Mononuclear cell (primary cell): ENCODE data around the gene CAMK2G. TPM values are rescaled to one million over a fixed set of nuclear protein-coding genes. Genes with fewer than 3 reads are reported as not detected.

Experiments used
- H3K27me3 ChIP-seq: 2 replicates; pipeline ENCODE4 v1.6.0; 2011; ENCODE audit warnings: low read length, control low read depth; ENCODE audit not compliant: insufficient read depth
- H3K4me1 ChIP-seq: 2 replicates; pipeline ENCODE4 v1.5.1; 2011; ENCODE audit warnings: mild to moderate bottlenecking, low read length, control low read depth; ENCODE audit not compliant: insufficient read depth
- H3K4me3 ChIP-seq: 2 replicates; pipeline ENCODE4 v1.5.1; 2011; ENCODE audit warnings: mild to moderate bottlenecking, low read length, moderate library complexity
- H3K9me3 ChIP-seq: 2 replicates; pipeline ENCODE4 v1.5.1; 2011; ENCODE audit warnings: low read depth, mild to moderate bottlenecking, control low read depth, low read length
- total RNA-seq: library from RNA; depleted of rRNA; stranded (reverse); fragments of >200 nt; gene quantifications from one replicate; pipeline ENCODE4 v1.2.3, GENCODE V29; 2012

CAMK2G gene
- total RNA-seq, 1 donor, result 25.9 TPM

DNA sequence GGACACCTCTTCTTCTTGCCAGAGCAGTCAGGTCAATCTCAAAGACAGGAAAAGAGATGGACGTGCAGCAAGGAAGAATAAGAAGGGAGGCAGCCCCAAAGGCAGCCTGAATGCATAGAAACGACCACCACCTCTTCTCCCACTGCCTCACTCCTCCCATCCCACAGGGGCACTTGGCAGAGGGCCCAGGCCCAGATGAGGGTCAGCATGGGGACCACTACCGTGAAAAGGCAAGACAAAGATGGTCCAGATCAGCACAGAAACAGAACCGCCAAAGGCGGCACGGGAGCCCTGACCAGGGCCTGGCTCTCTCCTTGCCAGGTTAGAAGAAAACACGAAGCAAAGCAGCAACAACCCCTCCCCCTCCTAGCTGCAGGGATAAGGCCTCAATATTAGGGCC lies 61.0 kb downstream of the CAMK2G start:
- H3K9me3 ChIP-seq, result no peaks in the 10 kb centered on the region
- H3K4me1 ChIP-seq, result peaks cover 62% of the 10 kb centered on the region
- H3K27me3 ChIP-seq, result no peaks in the 10 kb centered on the region
- H3K4me3 ChIP-seq, result no peak overlapping the region

DNA sequence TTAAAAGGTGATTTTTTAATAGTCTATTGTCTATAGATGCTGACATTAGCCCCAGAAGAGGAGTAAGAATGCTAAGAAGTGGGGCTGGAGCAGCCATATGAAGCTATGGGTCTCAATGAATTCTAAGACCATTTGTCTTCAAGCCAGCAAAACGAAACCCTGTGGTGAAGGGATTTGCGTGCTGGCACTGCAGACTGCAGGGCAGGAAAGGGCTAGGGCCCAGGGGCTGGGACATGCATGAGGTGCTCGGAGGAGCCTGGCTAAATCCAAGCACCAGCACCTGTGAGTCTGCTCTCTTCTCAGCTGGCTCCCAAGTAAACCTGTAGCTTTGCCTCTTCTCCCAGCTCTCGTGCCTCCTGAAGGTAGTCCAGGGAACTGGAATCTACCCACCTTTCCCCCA lies 61.7 kb downstream of the CAMK2G start:
- Histone ChIP-seq H3K9me3 (no peaks in the 10 kb centered on the region), H3K4me3 (no peak overlapping the region)

DNA sequence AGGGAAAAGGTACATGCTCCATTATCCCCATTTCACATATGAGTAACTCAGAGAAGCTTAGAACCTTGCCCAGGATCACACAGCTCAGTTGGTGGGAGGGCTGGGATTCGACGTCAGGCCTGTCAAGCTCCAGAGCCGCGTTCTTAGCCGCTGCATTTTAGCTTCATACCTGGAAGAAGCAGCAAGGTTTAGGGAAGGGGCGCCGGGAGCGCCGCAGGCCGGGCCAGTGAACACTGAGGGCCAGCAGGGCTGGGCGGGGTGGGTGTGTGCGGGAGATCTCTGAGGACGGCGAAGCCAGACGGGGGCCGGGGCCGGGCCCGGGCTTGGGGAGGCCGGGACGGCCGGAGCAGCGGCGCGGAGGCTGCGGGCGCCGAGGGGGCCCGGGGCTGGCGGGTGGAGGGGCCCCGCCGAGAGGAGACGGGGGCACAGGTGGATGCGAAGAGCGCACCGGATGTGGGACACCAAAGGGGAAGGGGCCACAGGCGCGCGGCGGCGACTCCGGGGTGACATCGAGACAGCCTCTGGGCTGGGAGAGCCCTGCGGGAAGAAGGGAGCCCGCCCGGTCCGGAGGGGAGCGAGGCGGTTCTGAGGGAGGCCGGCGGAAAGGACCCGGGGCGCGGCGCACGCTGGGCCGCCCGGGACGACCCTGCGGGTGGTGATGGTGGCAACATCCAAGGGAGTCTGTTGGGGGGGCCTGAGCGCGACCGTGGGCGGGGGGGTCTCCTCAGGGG lies 63.5 kb downstream of the CAMK2G start:
- H3K4me3 ChIP-seq, result peak overlapping the region; percentile 82
- no peaks in the 10 kb centered on the region for H3K9me3 ChIP-seq
- H3K4me1 ChIP-seq, result peaks cover 58% of the 10 kb centered on the region
- no peaks in the 10 kb centered on the region for H3K27me3 ChIP-seq

More for the DNA sequence above, 61.7 kb downstream of the CAMK2G start:
- peaks cover 64% of the 10 kb centered on the region for H3K4me1 ChIP-seq
- no peaks in the 10 kb centered on the region for H3K27me3 ChIP-seq

- peak overlapping the region; percentile 82 for H3K4me3 ChIP-seq
- H3K27me3 ChIP-seq, result no peaks in the 10 kb centered on the region
- peaks cover 53% of the 10 kb centered on the region for H3K4me1 ChIP-seq
- H3K9me3 ChIP-seq, result no peaks in the 10 kb centered on the region
Measured at GRCh38 chr10:73810358-73810734, 64.0 kb downstream of the CAMK2G start.

- Histone ChIP-seq H3K9me3 (no peaks in the 10 kb centered on the region), H3K27me3 (no peaks in the 10 kb centered on the region), H3K4me1 (peaks cover 48% of the 10 kb centered on the region), H3K4me3 (no peak overlapping the region)
Measured at GRCh38 chr10:73809061-73809818, 65.1 kb downstream of the CAMK2G start.

DNA sequence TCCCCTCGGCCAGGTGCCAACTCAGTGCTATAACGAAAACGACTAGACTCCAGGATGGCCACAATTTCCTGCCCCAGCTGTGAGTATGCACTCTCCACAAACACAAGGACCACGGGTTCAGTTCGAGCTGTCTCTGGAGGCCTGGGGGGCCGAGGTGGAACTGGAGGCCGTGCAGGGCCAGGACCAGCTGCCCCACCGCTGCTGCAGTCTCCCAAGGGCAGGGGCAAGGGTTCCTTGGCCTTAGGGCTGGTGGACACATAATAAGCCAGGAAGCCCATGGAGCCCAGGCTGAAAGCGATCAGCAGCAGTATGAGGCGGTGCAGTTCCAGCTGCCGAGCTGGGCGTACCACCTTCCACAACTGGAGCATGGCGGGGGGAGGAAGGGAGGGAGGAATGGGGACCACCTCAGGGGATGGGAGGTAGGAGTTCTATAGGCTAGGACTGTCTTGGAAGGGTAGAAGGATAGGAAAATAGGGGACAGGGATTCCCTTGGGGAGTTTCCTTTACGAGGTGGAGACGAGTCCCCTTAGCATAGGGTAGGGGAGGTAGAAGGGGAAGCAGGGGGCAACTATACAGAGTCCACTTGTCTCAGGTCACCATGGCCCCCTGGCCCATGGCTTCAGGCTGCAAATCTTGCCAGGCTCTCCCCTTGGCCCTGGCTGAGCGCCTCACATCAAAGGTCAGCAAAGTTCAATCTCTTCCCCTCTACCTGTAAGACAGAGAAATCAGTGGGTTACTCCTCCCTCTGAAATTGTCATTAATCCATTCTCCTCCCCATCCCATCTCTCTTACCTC lies 66.1 kb downstream of the CAMK2G start:
- H3K4me3 ChIP-seq, result no peak overlapping the region
- H3K27me3 ChIP-seq, result no peaks in the 10 kb centered on the region
- H3K9me3 ChIP-seq, result no peaks in the 10 kb centered on the region
- peaks cover 48% of the 10 kb centered on the region for H3K4me1 ChIP-seq

DNA sequence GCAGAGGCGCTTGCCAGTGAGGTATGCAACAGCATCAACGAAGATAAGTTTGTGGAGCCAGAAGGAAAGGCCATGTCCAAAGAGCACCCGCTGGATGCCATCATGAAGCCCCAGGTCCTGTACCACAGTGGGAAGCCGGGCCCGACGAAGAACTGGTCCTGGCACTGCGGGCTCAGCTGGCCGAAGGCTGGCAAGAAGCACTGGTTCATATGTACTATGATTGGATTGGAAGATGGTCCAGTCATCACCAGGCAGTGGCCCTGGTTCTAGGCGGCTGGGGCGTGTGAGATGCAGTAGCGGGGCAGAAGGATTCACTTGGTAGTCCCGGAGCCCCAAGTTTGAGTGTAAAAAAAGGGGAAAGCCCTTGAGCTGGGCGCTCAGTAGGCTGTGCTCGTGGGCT lies 66.9 kb downstream of the CAMK2G start:
- H3K9me3 ChIP-seq, result no peaks in the 10 kb centered on the region
- H3K4me3 ChIP-seq, result no peak overlapping the region
- H3K4me1 ChIP-seq, result peaks cover 47% of the 10 kb centered on the region
- no peaks in the 10 kb centered on the region for H3K27me3 ChIP-seq

DNA sequence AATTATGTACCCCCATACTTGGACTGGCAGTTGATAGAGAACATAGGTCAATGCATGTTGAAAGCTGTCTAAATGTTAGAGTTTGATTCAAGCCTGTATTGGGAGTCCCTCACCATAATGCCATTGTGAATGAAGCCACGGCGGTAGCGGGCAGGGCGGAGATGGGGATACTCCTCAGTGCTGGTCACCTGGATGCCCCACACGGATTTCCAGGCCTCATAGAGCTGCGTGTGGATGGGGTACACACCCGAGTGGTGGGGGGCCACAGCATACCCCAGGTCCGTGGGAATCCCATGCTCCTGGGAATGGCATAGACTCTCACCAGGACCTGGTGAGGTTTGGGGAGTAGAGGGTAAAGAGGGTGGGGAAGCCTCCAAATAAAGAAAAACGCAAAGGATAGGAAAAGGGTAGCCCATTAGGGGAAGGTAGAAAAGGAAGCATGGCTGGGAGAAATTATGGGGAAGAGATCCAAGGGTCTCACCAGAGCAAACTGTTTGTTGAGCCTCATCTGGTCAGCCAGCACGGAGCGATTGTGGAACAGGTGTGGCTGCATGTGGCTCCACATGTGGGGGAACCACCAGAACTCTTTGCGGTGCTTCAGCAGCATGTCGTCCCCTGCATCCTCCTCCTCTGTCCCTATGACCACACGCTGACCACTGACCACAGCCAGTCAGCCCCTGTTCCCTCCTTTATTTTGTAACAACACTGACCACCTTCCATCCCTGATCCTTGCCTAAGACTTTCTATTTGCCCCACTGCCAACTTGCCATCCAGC lies 68.0 kb downstream of the CAMK2G start:
- Histone ChIP-seq H3K9me3 (no peaks in the 10 kb centered on the region), H3K4me3 (no peak overlapping the region), H3K27me3 (no peaks in the 10 kb centered on the region), H3K4me1 (peaks cover 43% of the 10 kb centered on the region)

GRCh38 chr10:73803680-73804286 lies 70.6 kb downstream of the CAMK2G start:
- peaks cover 22% of the 10 kb centered on the region for H3K4me1 ChIP-seq
- H3K27me3 ChIP-seq, result no peaks in the 10 kb centered on the region
- no peak overlapping the region for H3K4me3 ChIP-seq
- no peaks in the 10 kb centered on the region for H3K9me3 ChIP-seq

DNA sequence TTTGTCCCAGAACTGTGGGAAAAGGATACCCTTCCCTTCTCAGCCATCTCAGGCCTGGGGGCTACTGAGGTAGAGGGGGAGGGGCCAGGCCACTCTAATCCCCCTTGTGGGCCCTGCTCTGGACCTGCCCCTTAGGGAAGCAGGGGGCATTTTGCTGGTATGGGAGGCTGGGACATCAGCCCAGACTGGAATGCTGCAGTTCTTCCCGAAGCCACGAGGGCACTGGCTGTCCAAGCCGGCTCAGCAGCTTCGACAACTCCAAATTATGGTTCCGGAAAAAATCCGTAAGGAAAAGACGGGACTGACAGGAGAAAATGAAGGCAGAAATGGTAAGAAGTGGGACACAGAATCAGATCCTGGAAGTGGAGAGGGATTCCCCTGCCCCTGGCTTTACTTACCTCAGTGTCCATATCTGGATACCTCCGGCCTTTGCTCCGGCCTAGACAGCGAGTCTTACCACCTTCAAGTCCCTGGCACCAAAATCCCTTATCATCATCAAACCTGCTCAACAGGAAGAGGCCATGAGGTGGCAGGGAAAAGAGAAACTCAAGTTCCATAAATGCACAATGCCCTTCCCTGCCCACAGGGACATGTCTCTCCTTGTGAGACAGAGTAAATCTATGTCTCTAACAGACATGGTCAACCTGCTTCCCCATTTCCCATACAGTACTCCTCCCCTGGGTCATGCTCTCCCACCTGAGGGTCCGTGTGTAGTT lies 71.9 kb downstream of the CAMK2G start:
- Histone ChIP-seq H3K9me3 (no peaks in the 10 kb centered on the region), H3K4me3 (no peak overlapping the region), H3K4me1 (peaks cover 9% of the 10 kb centered on the region), H3K27me3 (no peaks in the 10 kb centered on the region)

DNA sequence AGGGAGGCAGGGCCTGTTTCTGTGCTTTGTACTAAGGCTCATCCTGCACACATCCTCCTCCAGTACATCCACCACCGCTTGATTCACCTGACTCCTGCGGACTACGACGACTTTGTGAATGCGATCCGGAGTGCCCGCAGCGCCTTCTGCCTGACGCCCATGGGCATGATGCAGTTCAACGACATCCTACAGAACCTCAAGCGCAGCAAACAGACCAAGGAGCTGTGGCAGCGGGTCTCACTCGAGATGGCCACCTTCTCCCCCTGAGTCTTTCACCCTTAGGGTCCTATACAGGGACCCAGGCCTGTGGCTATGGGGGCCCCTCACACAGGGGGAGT lies 73.1 kb downstream of the CAMK2G start:
- Histone ChIP-seq H3K9me3 (no peaks in the 10 kb centered on the region), H3K4me3 (no peak overlapping the region), H3K4me1 (no peaks in the 10 kb centered on the region), H3K27me3 (no peaks in the 10 kb centered on the region)

GRCh38 chr10:73800560-73801252 lies 73.6 kb downstream of the CAMK2G start:
- Histone ChIP-seq H3K27me3 (no peaks in the 10 kb centered on the region), H3K4me1 (no peaks in the 10 kb centered on the region), H3K4me3 (no peak overlapping the region), H3K9me3 (no peaks in the 10 kb centered on the region)

GRCh38 chr10:73799899-73800559 lies 74.3 kb downstream of the CAMK2G start:
- no peaks in the 10 kb centered on the region for H3K4me1 ChIP-seq
- no peak overlapping the region for H3K4me3 ChIP-seq
- H3K27me3 ChIP-seq, result no peaks in the 10 kb centered on the region
- H3K9me3 ChIP-seq, result no peaks in the 10 kb centered on the region
